H1 (cell line): ENCODE measurements around the gene NUDCD2. TPM values are rescaled to one million over a fixed set of nuclear protein-coding genes. Genes with fewer than 3 reads are reported as not detected.
"Not testable (repeated sequence)": the region's sequence is repeated elsewhere in the genome, so short reads cannot be mapped to it uniquely, and the experiment has no call there.

Experiments used
- CTCF ChIA-PET: fragments of 300-600 bp; sonication (Branson Sonifier 250); formaldehyde crosslinking; loops from one replicate; lab custom pipeline; 2021; ENCODE audit not compliant: partially characterized antibody; lab: Charles Lee
- POLR2A ChIA-PET: fragments of 300-600 bp; sonication (Branson Sonifier 250); formaldehyde crosslinking; loops from one replicate; lab custom pipeline; 2021; ENCODE audit warnings: inconsistent platforms; ENCODE audit not compliant: partially characterized antibody; lab: Charles Lee
- DNase-seq, 2 experiments: peaks; one replicate each; pipeline versions ENCODE4 v3.0.0 to v3.0.0-alpha.2; 2010 to 2022; ENCODE audit warnings: low spot score in 2 of 2, low read depth in 1 of 2, mixed read lengths in 1 of 2
- FAIRE-seq: peaks from 2 replicates; lab custom pipeline; 2011; peaks lifted over from hg19 to GRCh38; lab: Jason Lieb, UNC
- H2AFZ ChIP-seq: 2 replicates; pipeline ENCODE4 v1.8.1; 2012; ENCODE audit warnings: low read length, inconsistent platforms
- H2AK5ac ChIP-seq: 2 replicates; pipeline ENCODE4 v1.6.1; 2013; ENCODE audit warnings: low read depth, low read length
- H2BK120ac ChIP-seq: replicated peaks from 2 replicates; pipeline ENCODE3; 2013; ENCODE audit warnings: low read depth, low read length, inconsistent platforms
- H2BK12ac ChIP-seq: 2 replicates; pipeline ENCODE4 v1.6.1; 2013; ENCODE audit warnings: low read depth, low read length
- H2BK15ac ChIP-seq: 2 replicates; pipeline ENCODE4 v1.6.1; 2013; ENCODE audit warnings: low read length
- H2BK20ac ChIP-seq: 2 replicates; pipeline ENCODE4 v1.6.1; 2013; ENCODE audit warnings: low read length
- H2BK5ac ChIP-seq: 2 replicates; pipeline ENCODE4 v1.6.1; 2013; ENCODE audit warnings: low read depth, low read length
- H3K14ac ChIP-seq: 2 replicates; pipeline ENCODE4 v1.6.1; 2013; ENCODE audit warnings: inconsistent platforms; ENCODE audit not compliant: insufficient read length
- H3K18ac ChIP-seq: 2 replicates; pipeline ENCODE4 v1.6.1; 2013; ENCODE audit warnings: low read length; ENCODE audit errors: extremely low read depth
- H3K23ac ChIP-seq: 2 replicates; pipeline ENCODE4 v1.6.1; 2013; ENCODE audit warnings: inconsistent platforms; ENCODE audit not compliant: insufficient read length
- H3K23me2 ChIP-seq: 2 replicates; pipeline ENCODE4 v1.6.1; 2013; ENCODE audit warnings: low read depth, low read length
- H3K27ac ChIP-seq: 2 replicates; pipeline ENCODE4 v1.6.1; 2011; ENCODE audit warnings: low read depth, low read length, inconsistent platforms
- H3K27me3 ChIP-seq, 4 experiments: replicated peaks in 1 of 4; 1 replicate in 1 of 4; 2 replicates in 3 of 4; pipeline versions ENCODE4 v1.6.1 to v1.8.1; 2011 to 2013; ENCODE audit warnings: low read length in 3 of 4, mild to moderate bottlenecking in 3 of 4, inconsistent platforms in 2 of 4, mixed read lengths in 2 of 4, moderate library complexity in 1 of 4; ENCODE audit not compliant: control insufficient read depth in 3 of 4, insufficient read depth in 3 of 4; ENCODE audit errors: extremely low read depth in 1 of 4
- H3K36me3 ChIP-seq, 4 experiments: 2 replicates each; pipeline versions ENCODE4 v1.6.1 to v1.8.1; 2011 to 2013; ENCODE audit warnings: mild to moderate bottlenecking in 4 of 4, low read length in 3 of 4, moderate library complexity in 2 of 4, control low read depth in 1 of 4, inconsistent platforms in 1 of 4; ENCODE audit not compliant: insufficient read depth in 4 of 4, control insufficient read depth in 2 of 4
- H3K4ac ChIP-seq: replicated peaks from 2 replicates; pipeline ENCODE3; 2013; ENCODE audit warnings: low read length, low read depth, mixed read lengths, inconsistent platforms; ENCODE audit not compliant: insufficient read length
- H3K4me1 ChIP-seq, 4 experiments: replicated peaks in 1 of 4; 1 replicate in 1 of 4; 2 replicates in 3 of 4; pipeline versions ENCODE4 v1.6.1 to v1.8.1; 2011 to 2013; ENCODE audit warnings: low read length in 3 of 4, inconsistent platforms in 2 of 4, mixed read lengths in 1 of 4; ENCODE audit not compliant: insufficient read depth in 4 of 4, control insufficient read depth in 3 of 4
- H3K4me2 ChIP-seq, 2 experiments: 2 replicates each; pipeline versions ENCODE4 v1.6.1 to v1.8.1; 2011 to 2013; ENCODE audit warnings: low read depth in 2 of 2, low read length in 2 of 2, control low read depth in 1 of 2, inconsistent platforms in 1 of 2, mild to moderate bottlenecking in 1 of 2; ENCODE audit not compliant: insufficient read depth in 1 of 2
- H3K4me3 ChIP-seq, 4 experiments: fragments of 200-600, 300-600 bp in 1 of 4; sonication (generic), shearing (Covaris generic), sonication (Bioruptor Twin) in 1 of 4; 2 replicates each; pipeline versions ENCODE4 v1.5.1 to v1.8.1; 2011 to 2016; ENCODE audit warnings: low read length in 4 of 4, low read depth in 3 of 4, control low read depth in 2 of 4, inconsistent platforms in 2 of 4, mild to moderate bottlenecking in 2 of 4, mixed read lengths in 1 of 4, moderate library complexity in 1 of 4; ENCODE audit not compliant: insufficient read depth in 2 of 4; ENCODE audit errors: extremely low read depth in 1 of 4
- H3K56ac ChIP-seq: replicated peaks from 2 replicates; pipeline ENCODE3; 2013; ENCODE audit warnings: low read depth, mild to moderate bottlenecking, mixed read lengths, low read length, inconsistent platforms; ENCODE audit not compliant: insufficient read length
- H3K79me1 ChIP-seq: 2 replicates; pipeline ENCODE4 v1.6.1; 2013; ENCODE audit warnings: low read depth, low read length, control low read depth
- H3K79me2 ChIP-seq, 2 experiments: 2 replicates each; pipeline versions ENCODE4 v1.6.1 to v1.8.1; 2012 to 2013; ENCODE audit warnings: low read length in 2 of 2, mild to moderate bottlenecking in 2 of 2, inconsistent platforms in 1 of 2; ENCODE audit not compliant: insufficient read depth in 2 of 2, control insufficient read depth in 1 of 2
- H3K9ac ChIP-seq, 4 experiments: replicated peaks in 1 of 4; 1 replicate in 1 of 4; 2 replicates in 3 of 4; pipeline versions ENCODE4 v1.6.1 to v1.8.1; 2011 to 2013; ENCODE audit warnings: low read depth in 3 of 4, low read length in 3 of 4, control low read depth in 2 of 4, mild to moderate bottlenecking in 2 of 4, moderate library complexity in 2 of 4, inconsistent platforms in 1 of 4; ENCODE audit errors: extremely low read depth in 1 of 4
- H3K9me3 ChIP-seq, 2 experiments: 2 replicates each; pipeline versions ENCODE4 v1.6.1 to v1.8.1; 2012 to 2013; ENCODE audit warnings: mild to moderate bottlenecking in 2 of 2, moderate library complexity in 2 of 2, control low read depth in 1 of 2, inconsistent platforms in 1 of 2, low read depth in 1 of 2, low read length in 1 of 2, mixed read lengths in 1 of 2; ENCODE audit not compliant: insufficient read depth in 2 of 2
- H4K20me1 ChIP-seq, 2 experiments: replicated peaks in 1 of 2; 2 replicates each; pipeline versions ENCODE3 to v1.8.1; 2011 to 2013; ENCODE audit warnings: inconsistent platforms in 2 of 2, low read length in 2 of 2, mild to moderate bottlenecking in 1 of 2; ENCODE audit not compliant: insufficient read depth in 2 of 2, control insufficient read depth in 1 of 2
- H4K5ac ChIP-seq: 2 replicates; pipeline ENCODE4 v1.6.1; 2013; ENCODE audit warnings: low read length, low read depth, mixed read lengths, inconsistent platforms; ENCODE audit not compliant: insufficient read length
- H4K8ac ChIP-seq: 2 replicates; pipeline ENCODE4 v1.8.0; 2013; ENCODE audit warnings: mild to moderate bottlenecking, moderate library complexity, low read length, inconsistent platforms; ENCODE audit not compliant: insufficient read depth; ENCODE audit errors: extremely low read depth
- H4K91ac ChIP-seq: replicated peaks from 2 replicates; pipeline ENCODE3; 2013; ENCODE audit warnings: low read length, mixed read lengths, inconsistent platforms; ENCODE audit not compliant: insufficient read length
- WGBS, 2 experiments: shearing (Covaris generic) in 1 of 2; methylation state at CpG; one replicate each; pipeline versions ENCODE4 v1.1.6 to v1.1.7; 2013 to 2015; ENCODE audit warnings: low lambda C conversion rate in 2 of 2, mixed read lengths in 2 of 2, inconsistent platforms in 1 of 2, low coverage in 1 of 2, missing lambda C conversion rate in 1 of 2; ENCODE audit not compliant: insufficient replicate concordance in 2 of 2, insufficient coverage in 1 of 2, insufficient read length in 1 of 2; ENCODE audit errors: extremely low coverage in 1 of 2, missing lambda C conversion rate in 1 of 2; 5-methylcytosine and 5-hydroxymethylcytosine counted together
- polyA plus RNA-seq, 7 experiments: library from polyadenylated mRNA; depleted of rRNA in 3 of 7; stranded (reverse) in 5 of 7; unstranded in 2 of 7; fragments of >200 nt in 5 of 7; fragments of 200-250 nt in 2 of 7; gene quantifications; 1 replicate in 5 of 7; 2 replicates in 1 of 7; 4 replicates in 1 of 7; pipeline versions ENCODE4 v1.2.1 to v1.2.3, GENCODE V29; 2011 to 2013; ENCODE audit warnings: missing spikeins in 2 of 7, mixed read lengths in 2 of 7
- small RNA-seq: library from polyadenylated mRNA; stranded (forward); fragments of <200 nt; extraction: miRNeasy Mini kit (QIAGEN cat#:217004); gene quantifications from one replicate; pipeline ENCODE3, GENCODE V24; 2013; ENCODE audit not compliant: insufficient read depth
- total RNA-seq: library from RNA; stranded (reverse); fragmentation: NEBNext Ultra II Directional; extraction: Animal tissue kit (Norgen Biotek cat#: 25700); gene quantifications from 2 replicates; pipeline ENCODE4 v1.2.1, GENCODE V29; 2021

Gene NUDCD2
- total and polyA plus RNA-seq, 2 of the 8 experiments (the other 6 are each of a cell fraction or from before 2014, with no cell fraction given): 12.2 to 59.5 TPM

DNA sequence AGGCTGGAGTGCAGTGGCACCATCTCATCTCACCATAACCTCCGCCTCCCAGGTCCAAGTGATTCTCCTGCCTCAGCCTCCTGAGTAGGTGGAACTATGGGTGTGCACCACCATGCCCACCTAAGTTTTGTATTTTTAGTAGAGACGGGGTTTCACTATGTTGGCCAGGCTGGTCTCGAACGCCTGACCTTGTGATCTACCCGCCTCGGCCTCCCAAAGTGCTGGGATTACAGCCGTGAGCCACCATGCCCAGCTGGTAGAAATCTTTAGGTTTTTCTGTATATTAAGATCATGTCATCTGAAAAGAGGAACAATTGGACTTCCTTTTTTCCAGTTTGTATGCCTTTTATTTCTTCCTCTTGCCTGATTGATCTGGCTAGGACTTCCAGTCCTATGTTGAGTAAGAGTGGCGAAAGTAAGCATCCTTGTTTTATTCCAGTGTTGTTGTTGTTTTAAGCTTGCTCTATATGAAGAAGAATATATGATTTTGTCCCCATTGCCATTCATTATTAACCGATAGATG, 63.0 kb downstream of the NUDCD2 start:
- H3K9ac ChIP-seq, H3K18ac ChIP-seq, H4K8ac ChIP-seq, H3K23me2 ChIP-seq, H2AK5ac ChIP-seq, H2BK12ac ChIP-seq, H3K27ac ChIP-seq, H3K4me3 ChIP-seq, H3K9me3 ChIP-seq, FAIRE-seq, H4K5ac ChIP-seq, H2BK120ac ChIP-seq, H3K27me3 ChIP-seq, H2BK15ac ChIP-seq, H3K4ac ChIP-seq, H3K4me1 ChIP-seq, H2BK20ac ChIP-seq, H3K14ac ChIP-seq, POLR2A ChIA-PET, H3K79me2 ChIP-seq, H2AFZ ChIP-seq, H3K79me1 ChIP-seq, H4K91ac ChIP-seq, DNase-seq, H3K36me3 ChIP-seq, H4K20me1 ChIP-seq, H3K23ac ChIP-seq, H3K4me2 ChIP-seq, H2BK5ac ChIP-seq, H3K56ac ChIP-seq: not testable (repeated sequence)
- 91% methylated on average over 9 of the region's 9 CpGs; no CpG with 5 or more reads in 1 of the 2 experiments for WGBS, 2 experiments
- CTCF ChIA-PET: interaction anchor here (2.3 to 3.6 kb wide), 2 partner anchors 10 to 50 kb away, joined by 7 to 23 read pairs; no protein-coding TSS in a partner anchor

Small RNA genes within 50 kb of the gene (small RNA-seq; reads per million reads assigned to genes)
- not detected for gene AC008723.1

Other genes with a start within 250 kb of the NUDCD2 start
- gene CCNG1, start 22.5 kb downstream of the NUDCD2 start, total RNA-seq: 363 and 369 TPM in 2 replicates
- gene CCNG1, start 22.5 kb downstream of the NUDCD2 start, polyA plus RNA-seq (2011; rRNA removed): 84.2 and 165 TPM in 2 replicates
- gene HMMR, start 530 bp upstream of the NUDCD2 start, total RNA-seq: 70.6 and 77.3 TPM in 2 replicates
- 8.2 and 17.5 TPM in 2 replicates for gene HMMR, start 530 bp upstream of the NUDCD2 start, polyA plus RNA-seq (2011; rRNA removed)
- gene MAT2B, start 45.5 kb upstream of the NUDCD2 start, total RNA-seq: 64.1 and 65.2 TPM in 2 replicates
- 18.7 and 33.9 TPM in 2 replicates for gene MAT2B, start 45.5 kb upstream of the NUDCD2 start, polyA plus RNA-seq (2011; rRNA removed)